Measurements from ENCODE around the gene ZNF213.
"Not testable (repeated sequence)": the region's sequence is repeated elsewhere in the genome, so short reads cannot be mapped to it uniquely, and the experiment has no call there.

Gene ZNF213

DNA sequence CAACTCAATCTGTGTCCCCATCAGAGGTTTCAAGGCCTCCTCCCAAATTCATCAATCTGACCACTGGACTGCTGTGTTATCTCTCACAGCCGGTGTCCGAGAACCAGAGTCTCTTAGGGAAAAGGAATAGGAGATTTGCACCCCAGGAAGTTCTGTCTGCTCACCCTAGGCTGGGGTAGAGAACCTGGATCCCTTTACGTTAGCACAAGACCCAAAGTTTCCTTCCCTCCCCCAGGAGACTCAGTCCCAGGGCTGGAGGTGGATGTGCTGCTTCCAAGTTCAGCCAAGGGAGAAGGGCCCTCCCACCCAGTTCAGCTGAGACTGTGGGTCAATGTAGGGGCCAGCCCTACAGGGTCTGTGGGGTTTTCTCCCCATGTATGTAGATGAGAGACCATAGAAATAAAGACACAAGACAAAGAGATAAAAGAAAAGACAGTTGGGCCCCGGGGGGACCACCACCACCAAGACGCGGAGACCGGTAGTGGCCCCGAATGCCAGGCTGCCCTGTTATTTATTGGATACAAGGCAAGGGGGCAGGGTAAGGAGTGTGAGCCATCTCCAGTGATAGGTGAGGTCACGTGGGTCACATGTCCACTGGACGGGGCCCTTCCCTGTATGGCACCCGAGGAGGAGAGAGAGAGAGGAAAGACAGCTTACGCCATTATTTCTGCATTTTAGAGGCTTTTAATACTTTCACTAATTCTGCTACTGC is 30.4 kb downstream of the ZNF213 start:
- H3K4me1 ChIP-seq: peaks cover 35% of the 10 kb centered on the region
- H3K27ac ChIP-seq: no peak overlapping the region
- H3K36me3 ChIP-seq: no peaks in the 10 kb centered on the region
- H3K27me3 ChIP-seq: peaks cover 35% of the 10 kb centered on the region
- peak overlapping the region; percentile 54 for H3K4me3 ChIP-seq
- no peak for TF ChIP-seq Cebpa-rat (IDR thresholded peaks at IDR 0.05)
- no peaks in the 10 kb centered on the region for H3K9me3 ChIP-seq
- no peak overlapping the region for H3K9ac ChIP-seq
- peak overlapping the region; percentile 89 for H3K4me2 ChIP-seq
- peaks cover 2% of the 10 kb centered on the region; the same call in 1 of the 2 replicates for H4K20me1 ChIP-seq

DNA sequence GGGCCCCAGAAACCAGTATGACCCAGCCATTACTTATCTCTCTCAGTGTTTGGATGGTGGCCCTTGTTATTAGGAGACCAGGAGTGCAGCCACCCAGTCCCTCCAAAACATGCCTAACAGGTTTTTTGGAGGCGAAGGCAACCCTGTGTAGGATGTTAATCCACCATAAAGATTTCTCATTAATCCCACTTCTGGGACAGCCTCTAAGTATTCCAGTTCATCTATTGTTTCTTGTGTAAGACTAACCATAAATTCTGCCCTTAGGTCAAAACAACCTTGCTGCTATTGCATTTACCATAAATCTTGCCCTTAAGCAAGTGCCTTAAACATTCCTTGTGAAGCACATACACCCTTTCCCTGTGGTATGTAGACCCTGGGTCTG is 31.7 kb downstream of the ZNF213 start:
- H3K27ac ChIP-seq: no peak overlapping the region
- H3K9ac ChIP-seq: no peak overlapping the region
- H3K4me1 ChIP-seq: peaks cover 38% of the 10 kb centered on the region
- no peak overlapping the region for H3K4me2 ChIP-seq
- H3K4me3 ChIP-seq: no peak overlapping the region
- peaks cover 46% of the 10 kb centered on the region for H3K27me3 ChIP-seq
- peaks cover 4% of the 10 kb centered on the region; the same call in 1 of the 2 replicates for H3K9me3 ChIP-seq
- TF ChIP-seq Cebpa-rat (IDR thresholded peaks at IDR 0.05): no peak
- peaks cover 14% of the 10 kb centered on the region; the same call in 1 of the 2 replicates for H4K20me1 ChIP-seq
- H3K36me3 ChIP-seq: no peaks in the 10 kb centered on the region

DNA sequence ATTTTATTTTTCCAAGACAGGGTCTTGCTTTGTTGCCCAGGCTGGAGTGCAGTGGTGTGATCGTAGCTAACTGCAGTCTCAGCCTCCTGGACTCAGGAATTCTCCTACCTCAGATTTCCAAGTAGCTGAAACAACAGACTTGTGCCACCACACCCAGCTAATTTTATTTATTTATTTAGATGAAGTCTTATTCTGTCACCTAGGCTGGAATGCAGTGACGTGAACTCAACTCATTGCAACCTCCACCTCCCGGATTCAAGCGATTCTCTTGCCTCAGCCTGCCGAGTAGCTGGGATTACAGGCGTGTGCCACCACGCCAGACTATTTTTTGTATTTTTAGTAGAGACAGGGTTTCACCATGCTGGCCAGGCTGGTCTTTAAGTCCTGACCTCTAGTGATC is 33.9 kb downstream of the ZNF213 start:
- not testable (repeated sequence) for H3K27ac ChIP-seq, H3K36me3 ChIP-seq, H3K9ac ChIP-seq, H3K4me3 ChIP-seq, H3K4me2 ChIP-seq, H3K9me3 ChIP-seq
- H4K20me1 ChIP-seq: peaks cover 23% of the 10 kb centered on the region; the same call in 1 of the 2 replicates
- H3K27me3 ChIP-seq: peaks cover 68% of the 10 kb centered on the region
- peaks cover 38% of the 10 kb centered on the region for H3K4me1 ChIP-seq

DNA sequence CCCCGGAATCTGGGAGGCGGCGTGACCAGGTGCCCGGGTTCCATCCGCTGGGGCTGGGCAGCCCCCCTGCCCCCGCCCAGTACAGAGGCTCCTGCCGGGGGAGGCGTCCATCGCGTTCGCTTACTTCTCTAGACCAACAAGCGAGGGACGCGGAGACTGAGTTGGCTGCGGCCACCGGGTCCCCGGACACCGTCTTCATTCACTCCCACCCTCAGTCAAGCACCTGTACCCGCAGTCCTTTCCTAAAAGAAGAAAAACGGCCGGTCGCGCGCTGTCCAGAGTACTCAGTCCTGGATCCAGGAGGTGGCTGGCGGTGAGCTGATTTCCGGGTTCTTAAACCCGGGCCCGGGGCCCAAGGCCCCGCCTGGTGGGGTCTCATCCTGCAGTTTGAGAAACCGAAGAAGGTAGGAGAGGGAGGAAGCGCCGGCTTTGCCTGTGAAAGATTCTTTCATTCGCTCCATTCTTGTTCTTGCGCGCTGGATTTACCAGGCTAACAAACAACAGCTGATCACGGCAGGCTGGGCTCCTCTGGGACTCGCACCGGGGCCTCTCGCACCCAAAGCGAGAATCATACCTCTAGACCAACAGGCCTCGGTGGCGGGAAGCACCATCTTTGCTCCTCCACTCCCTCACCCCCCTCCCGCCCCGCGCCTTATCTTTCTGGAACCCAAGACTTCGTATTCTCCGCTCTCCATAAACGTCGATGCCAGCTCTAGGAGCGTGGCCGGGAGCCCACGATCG is 35.8 kb downstream of the ZNF213 start:
- TF ChIP-seq Cebpa-rat (IDR thresholded peaks at IDR 0.05): no peak
- no peaks in the 10 kb centered on the region for H3K36me3 ChIP-seq
- no peak overlapping the region for H3K27ac ChIP-seq
- H3K9ac ChIP-seq: no peak overlapping the region
- peaks cover 9% of the 10 kb centered on the region for H3K9me3 ChIP-seq
- peaks cover 23% of the 10 kb centered on the region; the same call in 1 of the 2 replicates for H4K20me1 ChIP-seq
- H3K4me2 ChIP-seq: peak overlapping the region; percentile 45
- peak overlapping the region; percentile 39 for H3K4me3 ChIP-seq
- peaks cover 33% of the 10 kb centered on the region for H3K4me1 ChIP-seq
- peaks cover 87% of the 10 kb centered on the region for H3K27me3 ChIP-seq

DNA sequence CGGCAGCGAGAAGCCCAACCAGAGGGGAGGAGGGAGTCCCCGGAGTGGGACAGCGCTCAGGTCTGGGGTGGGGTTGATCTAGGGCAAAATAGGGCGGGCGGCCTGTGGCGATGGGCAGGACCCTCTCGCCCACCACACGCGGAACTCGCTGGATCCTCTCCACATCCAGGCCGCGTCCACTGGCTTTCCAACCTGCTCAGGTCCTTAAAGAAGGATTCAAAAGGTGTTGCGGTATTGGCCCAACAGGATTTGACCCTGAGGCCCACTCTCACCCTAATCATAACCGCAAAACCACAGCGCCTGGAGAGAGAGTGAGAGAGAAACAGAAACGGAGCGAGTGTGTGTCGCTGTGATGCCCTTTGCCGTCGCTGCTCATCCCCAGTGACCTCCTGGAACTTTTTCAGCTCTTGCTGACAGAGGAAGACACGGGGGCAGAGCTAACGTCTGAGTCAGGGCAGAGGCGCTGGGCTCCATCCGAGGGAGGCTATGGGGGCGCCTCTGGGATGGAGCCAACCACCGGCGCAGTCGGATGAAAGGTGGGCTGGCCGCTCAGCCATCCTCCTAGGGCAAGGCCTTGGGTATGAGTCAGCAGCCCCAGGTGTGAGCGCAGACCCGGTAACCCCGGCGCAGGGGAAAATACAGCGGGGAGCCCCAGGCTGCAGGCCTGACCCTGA is 36.5 kb downstream of the ZNF213 start:
- Histone ChIP-seq H3K4me2 (peak overlapping the region; percentile 45), H3K36me3 (no peaks in the 10 kb centered on the region), H3K27ac (no peak overlapping the region), H3K4me3 (peak overlapping the region; percentile 39), H3K4me1 (peaks cover 30% of the 10 kb centered on the region), H3K27me3 (peaks cover 94% of the 10 kb centered on the region), H4K20me1 (peaks cover 23% of the 10 kb centered on the region; the same call in 1 of the 2 replicates), H3K9me3 (peaks cover 14% of the 10 kb centered on the region), H3K9ac (no peak overlapping the region)
- TF ChIP-seq Cebpa-rat (IDR thresholded peaks at IDR 0.05): no peak

DNA sequence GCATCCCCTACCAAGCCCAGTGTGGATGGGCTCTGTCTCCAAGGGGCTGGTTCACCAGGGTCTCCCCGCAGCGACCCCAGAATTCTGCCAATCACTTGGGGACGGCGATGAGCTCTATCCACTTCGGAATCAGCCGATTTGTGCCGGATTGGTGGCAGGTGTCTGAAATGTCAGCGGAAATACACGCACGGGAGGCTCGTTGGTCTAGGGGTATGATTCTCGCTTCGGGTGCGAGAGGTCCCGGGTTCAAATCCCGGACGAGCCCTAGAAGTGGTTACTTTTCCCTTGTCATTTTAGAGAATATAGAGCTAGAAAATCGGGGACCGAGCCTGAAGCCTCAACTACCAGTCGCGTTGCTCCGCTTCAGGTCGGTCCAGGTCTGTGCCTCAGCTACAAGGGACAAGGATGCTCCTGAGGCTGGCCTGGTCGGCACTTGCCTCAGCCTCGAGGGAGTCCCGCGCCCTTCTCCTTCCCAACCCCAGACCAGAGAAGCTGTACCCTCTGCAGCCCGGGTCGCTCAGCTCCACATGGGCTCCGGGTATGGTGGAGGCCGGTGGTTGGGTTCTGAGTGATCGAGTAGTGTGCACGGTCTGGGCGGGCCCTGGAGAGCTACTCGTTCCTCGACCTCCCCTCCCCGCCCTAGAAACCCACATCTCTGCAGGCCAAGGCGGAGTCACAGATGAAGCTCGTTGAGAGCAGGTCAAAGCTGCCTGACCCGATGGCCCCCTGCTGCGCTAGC is 37.2 kb downstream of the ZNF213 start:
- peaks cover 23% of the 10 kb centered on the region; the same call in 1 of the 2 replicates for H4K20me1 ChIP-seq
- no peak for TF ChIP-seq Cebpa-rat (IDR thresholded peaks at IDR 0.05)
- H3K27me3 ChIP-seq: peaks cover 94% of the 10 kb centered on the region
- H3K9me3 ChIP-seq: peaks cover 16% of the 10 kb centered on the region
- H3K27ac ChIP-seq: no peak overlapping the region
- peak overlapping the region; percentile 39; the same call in 1 of the 2 replicates for H3K4me3 ChIP-seq
- H3K4me1 ChIP-seq: peaks cover 30% of the 10 kb centered on the region
- H3K9ac ChIP-seq: no peak overlapping the region
- peak overlapping the region; percentile 45 for H3K4me2 ChIP-seq
- no peaks in the 10 kb centered on the region for H3K36me3 ChIP-seq

DNA sequence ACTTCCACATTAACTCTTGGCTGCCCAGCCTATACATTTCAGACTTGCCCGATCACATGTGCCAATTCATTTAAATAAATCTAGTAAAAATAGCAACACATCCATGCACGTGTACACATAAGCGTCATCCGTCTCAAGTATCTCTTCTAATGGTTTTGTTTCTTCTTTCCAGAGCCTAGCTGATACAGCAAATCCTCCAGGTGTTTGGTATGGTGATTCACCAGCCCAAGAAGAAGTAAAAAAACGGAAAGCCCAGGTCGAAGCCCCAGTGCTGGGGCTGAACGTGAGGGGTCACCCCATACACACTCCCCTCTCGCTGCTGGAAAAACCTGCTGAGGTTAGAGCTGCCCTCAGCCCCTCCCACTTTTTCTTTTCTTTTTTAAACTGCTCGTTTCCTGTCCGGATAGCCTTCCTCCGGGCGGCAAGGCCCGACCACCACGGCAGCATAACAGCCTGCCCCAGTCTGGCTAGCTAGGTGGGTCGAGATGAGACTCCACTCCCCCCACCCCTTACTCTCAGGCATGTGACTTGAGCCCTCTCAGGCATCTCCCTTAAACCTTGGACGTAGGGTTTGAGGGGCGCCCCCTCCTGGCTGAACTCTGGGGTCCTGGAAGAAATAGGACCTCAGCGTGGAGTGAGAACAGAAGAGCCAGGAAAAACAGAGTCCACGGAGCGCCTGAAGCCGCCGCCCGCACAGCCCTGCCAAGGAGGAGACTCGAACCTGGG is 39.2 kb downstream of the ZNF213 start:
- Histone ChIP-seq H3K27ac (no peak overlapping the region), H3K36me3 (no peaks in the 10 kb centered on the region), H3K4me2 (peak overlapping the region; percentile 59), H3K4me1 (peaks cover 30% of the 10 kb centered on the region), H4K20me1 (peaks cover 23% of the 10 kb centered on the region; the same call in 1 of the 2 replicates), H3K9ac (no peak overlapping the region), H3K4me3 (0 out of 2 replicates have a peak overlapping the region, but pooled peaks have one; percentile 22), H3K27me3 (peaks cover 76% of the 10 kb centered on the region), H3K9me3 (peaks cover 16% of the 10 kb centered on the region)
- TF ChIP-seq Cebpa-rat (IDR thresholded peaks at IDR 0.05): no peak

DNA sequence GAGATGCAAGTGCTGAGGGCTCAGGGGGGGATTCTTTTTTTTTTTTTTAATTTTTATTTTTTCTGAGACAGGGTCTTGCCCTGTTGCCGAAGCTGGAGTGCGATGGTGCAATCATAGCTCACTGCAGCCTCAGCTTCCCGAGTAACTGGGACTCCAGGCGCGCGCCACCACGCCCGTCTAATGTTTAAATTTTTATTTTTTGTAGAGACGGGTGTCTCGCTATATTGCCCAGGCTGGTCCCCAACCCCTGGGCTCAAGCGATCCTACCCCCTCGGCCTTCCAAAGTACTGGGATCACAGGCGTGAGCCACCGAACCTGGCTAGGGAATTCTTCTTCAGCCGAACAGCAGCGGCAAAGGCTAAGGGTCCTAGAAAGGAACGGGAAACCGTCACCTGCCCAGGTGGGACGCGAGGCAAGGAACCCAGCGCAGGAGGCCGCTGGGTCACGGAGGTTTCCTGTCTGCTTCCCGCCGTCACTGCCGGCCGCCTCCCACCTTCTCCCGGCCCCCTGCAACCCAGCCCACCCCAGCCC is 39.9 kb downstream of the ZNF213 start:
- Histone ChIP-seq H3K9me3 (peaks cover 16% of the 10 kb centered on the region), H3K27me3 (peaks cover 76% of the 10 kb centered on the region), H3K4me3 (no peak overlapping the region), H3K4me1 (peaks cover 30% of the 10 kb centered on the region), H3K4me2 (0 out of 2 replicates have a peak overlapping the region, but pooled peaks have one; percentile 59), H3K27ac (no peak overlapping the region), H3K9ac (no peak overlapping the region), H3K36me3 (no peaks in the 10 kb centered on the region), H4K20me1 (peaks cover 23% of the 10 kb centered on the region; the same call in 1 of the 2 replicates)
- TF ChIP-seq Cebpa-rat (IDR thresholded peaks at IDR 0.05): no peak

Data from BLaER1 (cell line).